Gastroesophageal sphincter (tissue), 3 donors: ENCODE data around the gene APOH.

Experiments
- EP300 ChIP-seq: sonication (generic); formaldehyde crosslinking; IDR thresholded peaks from one replicate; pipeline ENCODE4 v1.6.1; 2017; ENCODE audit warnings: antibody characterized with exemption, mild to moderate bottlenecking
- POLR2A ChIP-seq, 2 donors: fragments of 450-650 bp; IDR thresholded peaks; one replicate each; pipeline ENCODE4 v1.6.1; 2017; ENCODE audit warnings: antibody characterized with exemption in 2 of 2, mild to moderate bottlenecking in 2 of 2, moderate library complexity in 1 of 2
- POLR2AphosphoS5 ChIP-seq: sonication (generic); formaldehyde crosslinking; IDR thresholded peaks from one replicate; pipeline ENCODE4 v1.6.1; 2017; ENCODE audit warnings: antibody characterized with exemption
- TF ChIP-seq, protein P1 (sequence below), 4 experiments: fragments of 200-600 bp in 2 of 4; fragments of 450-650 bp in 2 of 4; sonication (generic) in 1 of 4; IDR thresholded peaks; one replicate each; pipeline ENCODE4 v1.5.1; 2017 to 2019; ENCODE audit warnings: antibody characterized with exemption in 4 of 4, mild to moderate bottlenecking in 2 of 4, moderate library complexity in 2 of 4

DNA sequence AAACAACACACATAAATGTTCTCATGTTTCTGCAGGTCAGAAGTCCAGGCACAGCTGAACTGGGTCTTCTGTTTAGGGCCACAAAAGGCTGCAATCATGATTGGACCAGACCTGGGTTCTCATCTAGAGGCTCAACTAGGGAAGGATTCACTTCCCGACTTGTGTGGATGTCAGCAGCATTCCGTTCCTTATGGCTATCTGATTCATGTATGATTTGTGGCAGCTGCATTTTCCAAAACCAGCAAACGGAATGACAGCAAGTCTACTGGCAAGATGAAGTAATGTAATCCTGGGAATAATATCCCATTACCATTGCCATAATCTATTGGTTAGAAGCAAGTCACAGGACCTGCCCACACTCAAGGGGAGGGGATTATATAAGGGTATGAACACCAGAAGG, 59.4 kb downstream of the APOH start:
- TF ChIP-seq, protein P1, sequence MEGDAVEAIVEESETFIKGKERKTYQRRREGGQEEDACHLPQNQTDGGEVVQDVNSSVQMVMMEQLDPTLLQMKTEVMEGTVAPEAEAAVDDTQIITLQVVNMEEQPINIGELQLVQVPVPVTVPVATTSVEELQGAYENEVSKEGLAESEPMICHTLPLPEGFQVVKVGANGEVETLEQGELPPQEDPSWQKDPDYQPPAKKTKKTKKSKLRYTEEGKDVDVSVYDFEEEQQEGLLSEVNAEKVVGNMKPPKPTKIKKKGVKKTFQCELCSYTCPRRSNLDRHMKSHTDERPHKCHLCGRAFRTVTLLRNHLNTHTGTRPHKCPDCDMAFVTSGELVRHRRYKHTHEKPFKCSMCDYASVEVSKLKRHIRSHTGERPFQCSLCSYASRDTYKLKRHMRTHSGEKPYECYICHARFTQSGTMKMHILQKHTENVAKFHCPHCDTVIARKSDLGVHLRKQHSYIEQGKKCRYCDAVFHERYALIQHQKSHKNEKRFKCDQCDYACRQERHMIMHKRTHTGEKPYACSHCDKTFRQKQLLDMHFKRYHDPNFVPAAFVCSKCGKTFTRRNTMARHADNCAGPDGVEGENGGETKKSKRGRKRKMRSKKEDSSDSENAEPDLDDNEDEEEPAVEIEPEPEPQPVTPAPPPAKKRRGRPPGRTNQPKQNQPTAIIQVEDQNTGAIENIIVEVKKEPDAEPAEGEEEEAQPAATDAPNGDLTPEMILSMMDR (IDR thresholded peaks at IDR 0.05) = no peak
- TF ChIP-seq POLR2A (IDR thresholded peaks at IDR 0.05) = no peak
- no peak for TF ChIP-seq POLR2AphosphoS5
- TF ChIP-seq EP300 = no peak
